WI38 (cell line): Measurements from ENCODE around the gene GTF2I.
"Not testable (repeated sequence)": the region's sequence is repeated elsewhere in the genome, so short reads cannot be mapped to it uniquely, and the experiment has no call there.

Experiments
- H3K4me3 ChIP-seq: 2 replicates; pipeline ENCODE4 v1.5.1; 2011; ENCODE audit warnings: low read depth, mild to moderate bottlenecking, control low read depth, low read length

The GTF2I gene

GRCh38 chr7:74743936-74744557 lies 86.5 kb downstream of the GTF2I start:
- H3K4me3 ChIP-seq, result not testable (repeated sequence)

- H3K4me3 ChIP-seq, result not testable (repeated sequence)
These were observed 96.5 kb downstream of the GTF2I start for GRCh38 chr7:74753921-74754482.

GRCh38 chr7:74756673-74757072 lies 99.2 kb downstream of the GTF2I start:
- H3K4me3 ChIP-seq, result not testable (repeated sequence)

GRCh38 chr7:74758268-74758667 lies 100.8 kb downstream of the GTF2I start:
- H3K4me3 ChIP-seq, result not testable (repeated sequence)

GRCh38 chr7:74758982-74759381 lies 101.5 kb downstream of the GTF2I start:
- H3K4me3 ChIP-seq, result not testable (repeated sequence)

- H3K4me3 ChIP-seq, result not testable (repeated sequence)
These were observed 107.8 kb downstream of the GTF2I start for GRCh38 chr7:74765205-74765918.

GRCh38 chr7:74766509-74766908 lies 109.0 kb downstream of the GTF2I start:
- H3K4me3 ChIP-seq, result not testable (repeated sequence)

GRCh38 chr7:74766991-74767390 lies 109.5 kb downstream of the GTF2I start:
- not testable (repeated sequence) for H3K4me3 ChIP-seq

GRCh38 chr7:74770062-74770461 lies 112.5 kb downstream of the GTF2I start:
- not testable (repeated sequence) for H3K4me3 ChIP-seq

GRCh38 chr7:74772093-74772492 lies 114.6 kb downstream of the GTF2I start:
- not testable (repeated sequence) for H3K4me3 ChIP-seq

GRCh38 chr7:74773760-74774750 lies 116.5 kb downstream of the GTF2I start, which contains the start of gene NCF1:
TSS of gene NCF1 (plus strand) at chr7:74774011. CDS start at chr7:74774032, 21 bp downstream.
- H3K4me3 ChIP-seq, result not testable (repeated sequence)

- not testable (repeated sequence) for H3K4me3 ChIP-seq
These were observed 117.6 kb downstream of the GTF2I start for GRCh38 chr7:74775111-74775510.

GRCh38 chr7:74779053-74779452 lies 121.5 kb downstream of the GTF2I start:
- H3K4me3 ChIP-seq, result not testable (repeated sequence)

GRCh38 chr7:74781746-74782145 lies 124.2 kb downstream of the GTF2I start:
- not testable (repeated sequence) for H3K4me3 ChIP-seq

GRCh38 chr7:74783595-74783994 lies 126.1 kb downstream of the GTF2I start:
- H3K4me3 ChIP-seq, result not testable (repeated sequence)

- not testable (repeated sequence) for H3K4me3 ChIP-seq
These were observed 131.0 kb downstream of the GTF2I start for GRCh38 chr7:74788369-74789150.

GRCh38 chr7:74789200-74789736 lies 131.8 kb downstream of the GTF2I start:
- H3K4me3 ChIP-seq, result not testable (repeated sequence)

GRCh38 chr7:74797848-74798622 lies 140.5 kb downstream of the GTF2I start:
- H3K4me3 ChIP-seq, result not testable (repeated sequence)

GRCh38 chr7:74798644-74799043 lies 141.1 kb downstream of the GTF2I start:
- not testable (repeated sequence) for H3K4me3 ChIP-seq
